ENCODE measurements around the gene ATP9A. TPM values are rescaled to one million over a fixed set of nuclear protein-coding genes. Genes with fewer than 3 reads are reported as not detected.

Gene ATP9A
- polyA plus RNA-seq, 1 of the 3 experiments (the other 2 are of a cell fraction) = 11.0 TPM

DNA sequence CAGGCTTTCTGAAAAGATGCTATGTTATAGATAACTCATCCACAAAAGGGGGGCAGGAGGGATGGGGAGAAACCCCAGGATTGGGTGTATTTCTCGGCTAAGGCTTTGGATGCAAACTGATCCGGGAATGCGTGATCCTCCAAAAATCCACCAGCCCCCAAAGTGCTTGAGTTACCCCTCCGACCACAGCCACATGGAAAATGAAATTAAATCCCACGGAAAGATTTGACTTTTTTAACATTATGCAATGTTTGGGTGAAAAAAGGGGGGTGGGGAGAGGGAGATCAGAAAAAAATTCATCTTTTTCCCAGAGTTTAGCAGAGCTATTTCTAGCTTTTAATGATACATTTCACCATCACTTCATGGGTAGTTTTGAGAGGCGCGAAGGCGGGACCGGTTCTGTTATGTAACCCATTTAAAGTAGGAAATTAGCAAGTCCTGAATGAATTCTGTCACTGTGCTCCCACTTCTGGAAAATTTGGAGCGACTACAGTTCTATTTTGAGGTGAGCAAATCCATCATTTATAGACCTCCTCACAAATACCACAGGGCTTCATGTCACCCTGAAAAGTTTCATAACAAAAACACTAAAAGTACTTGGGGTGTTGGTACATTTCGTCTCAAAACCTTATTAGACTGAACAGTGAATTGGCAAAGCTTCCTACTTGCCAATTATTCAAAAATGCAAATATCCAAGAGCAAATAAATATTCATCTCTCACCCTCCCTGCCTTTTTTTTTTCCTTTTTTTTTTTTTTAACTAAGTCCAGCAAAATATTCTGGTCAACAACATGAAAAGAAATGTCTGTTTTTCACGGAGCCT, 173.7 kb downstream of the ATP9A start:
- Histone ChIP-seq H4K20me1 (ENCODE audit: insufficient read depth) (no peaks in the 10 kb centered on the region), H3F3A (replicated peaks; ENCODE audit: insufficient read depth) (peaks cover 4% of the 10 kb centered on the region), H3K4me3 (ENCODE audit: low read depth in 2 of 2, low read length in 1 of 2) (no peak overlapping the region; a peak in 1 of 4 replicates), H3K36me3 (replicated peaks in 1 of 2; ENCODE audit: control insufficient read depth in 1 of 2, insufficient read depth in 2 of 2, low read length in 1 of 2) (no peaks in the 10 kb centered on the region), H3K79me2 (ENCODE audit: insufficient read depth) (no peaks in the 10 kb centered on the region), H3K9ac (peak overlapping the region; percentile 0; the same call in 1 of the 2 replicates), H3K9me3 (no peaks in the 10 kb centered on the region), H3K4me2 (no peak overlapping the region), H2AFZ (ENCODE audit: low read depth) (no peak overlapping the region), H3K27me3 (ENCODE audit: insufficient read depth) (no peaks in the 10 kb centered on the region), H3K27ac (ENCODE audit: low read depth in 2 of 2, low read length in 1 of 2) (peak overlapping the region in 1 of 2 experiments; percentile 50; a peak in 1 of 4 replicates), H3K4me1 (ENCODE audit: control insufficient read depth in 1 of 2, insufficient read depth in 2 of 2, low read depth in 1 of 2, low read length in 1 of 2) (peaks cover 6 to 12% of the 10 kb centered on the region in 2 experiments; a peak in 2 of 4 replicates), H3K9me2 (no peaks in the 10 kb centered on the region)
- ChIA-PET POLR2A (no interaction called here), CTCF (interaction anchor here (0.6 to 4.9 kb wide), 61 partner anchors 8 to 612 kb away, joined by 3 to 95 read pairs (median 5); no protein-coding TSS in a partner anchor)
- DNase-seq = no peak
- WGBS (ENCODE audit: low lambda C conversion rate) = 75% methylated on average over 12 of the region's 12 CpGs
- no peak for TF ChIP-seq TCF12 (IDR thresholded peaks at IDR 0.05)
- no peak for TF ChIP-seq TEAD4 (IDR thresholded peaks at IDR 0.05; ENCODE audit: borderline replicate concordance, insufficient read depth)
- no peak for TF ChIP-seq FOXM1 (IDR thresholded peaks at IDR 0.05; ENCODE audit: low read depth)
- TF ChIP-seq FOSL2 (IDR thresholded peaks at IDR 0.05; ENCODE audit: borderline replicate concordance, low read depth) = no peak
- TF ChIP-seq USF1 (IDR thresholded peaks at IDR 0.05; ENCODE audit: borderline replicate concordance, low read depth) = no peak
- no peak for TF ChIP-seq SIN3A (IDR thresholded peaks at IDR 0.05; ENCODE audit: borderline replicate concordance, low read depth, low read length)
- TF ChIP-seq, protein P1, sequence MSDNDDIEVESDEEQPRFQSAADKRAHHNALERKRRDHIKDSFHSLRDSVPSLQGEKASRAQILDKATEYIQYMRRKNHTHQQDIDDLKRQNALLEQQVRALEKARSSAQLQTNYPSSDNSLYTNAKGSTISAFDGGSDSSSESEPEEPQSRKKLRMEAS (IDR thresholded peaks at IDR 0.05; ENCODE audit: low read depth) = no peak
- no peak for TF ChIP-seq RCOR1 (IDR thresholded peaks at IDR 0.05; ENCODE audit: low read length)
- TF ChIP-seq REST (IDR thresholded peaks at IDR 0.05; ENCODE audit: low read depth, low read length) = no peak
- TF ChIP-seq GABPA (IDR thresholded peaks at IDR 0.05; ENCODE audit: low read depth) = no peak
- TF ChIP-seq EP300 (IDR thresholded peaks at IDR 0.05; ENCODE audit: borderline replicate concordance in 1 of 2, low read depth in 1 of 2, low read length in 1 of 2) = no peak
- no peak for TF ChIP-seq PBX3 (IDR thresholded peaks at IDR 0.05)
- TF ChIP-seq, protein P2, sequence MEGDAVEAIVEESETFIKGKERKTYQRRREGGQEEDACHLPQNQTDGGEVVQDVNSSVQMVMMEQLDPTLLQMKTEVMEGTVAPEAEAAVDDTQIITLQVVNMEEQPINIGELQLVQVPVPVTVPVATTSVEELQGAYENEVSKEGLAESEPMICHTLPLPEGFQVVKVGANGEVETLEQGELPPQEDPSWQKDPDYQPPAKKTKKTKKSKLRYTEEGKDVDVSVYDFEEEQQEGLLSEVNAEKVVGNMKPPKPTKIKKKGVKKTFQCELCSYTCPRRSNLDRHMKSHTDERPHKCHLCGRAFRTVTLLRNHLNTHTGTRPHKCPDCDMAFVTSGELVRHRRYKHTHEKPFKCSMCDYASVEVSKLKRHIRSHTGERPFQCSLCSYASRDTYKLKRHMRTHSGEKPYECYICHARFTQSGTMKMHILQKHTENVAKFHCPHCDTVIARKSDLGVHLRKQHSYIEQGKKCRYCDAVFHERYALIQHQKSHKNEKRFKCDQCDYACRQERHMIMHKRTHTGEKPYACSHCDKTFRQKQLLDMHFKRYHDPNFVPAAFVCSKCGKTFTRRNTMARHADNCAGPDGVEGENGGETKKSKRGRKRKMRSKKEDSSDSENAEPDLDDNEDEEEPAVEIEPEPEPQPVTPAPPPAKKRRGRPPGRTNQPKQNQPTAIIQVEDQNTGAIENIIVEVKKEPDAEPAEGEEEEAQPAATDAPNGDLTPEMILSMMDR (IDR thresholded peaks at IDR 0.05) = no peak
- no peak for TF ChIP-seq RFX5 (IDR thresholded peaks at IDR 0.05; ENCODE audit: low read length)
- TF ChIP-seq CHD2 (IDR thresholded peaks at IDR 0.05; ENCODE audit: low read length, partially characterized antibody) = no peak
- no peak for TF ChIP-seq POLR2AphosphoS5 (IDR thresholded peaks at IDR 0.05; ENCODE audit: low read depth, low read length)
- TF ChIP-seq MEF2A (IDR thresholded peaks at IDR 0.05; ENCODE audit: borderline replicate concordance, low read depth) = no peak
- TF ChIP-seq JUND (IDR thresholded peaks at IDR 0.05) = no peak
